ENCODE measurements around the gene SEMA4D. TPM values are rescaled to one million over a fixed set of nuclear protein-coding genes. Genes with fewer than 3 reads are reported as not detected.

SEMA4D gene
- total and polyA plus RNA-seq, 2 experiments from 2014 or later = 9.4 to 10.4 TPM

DNA sequence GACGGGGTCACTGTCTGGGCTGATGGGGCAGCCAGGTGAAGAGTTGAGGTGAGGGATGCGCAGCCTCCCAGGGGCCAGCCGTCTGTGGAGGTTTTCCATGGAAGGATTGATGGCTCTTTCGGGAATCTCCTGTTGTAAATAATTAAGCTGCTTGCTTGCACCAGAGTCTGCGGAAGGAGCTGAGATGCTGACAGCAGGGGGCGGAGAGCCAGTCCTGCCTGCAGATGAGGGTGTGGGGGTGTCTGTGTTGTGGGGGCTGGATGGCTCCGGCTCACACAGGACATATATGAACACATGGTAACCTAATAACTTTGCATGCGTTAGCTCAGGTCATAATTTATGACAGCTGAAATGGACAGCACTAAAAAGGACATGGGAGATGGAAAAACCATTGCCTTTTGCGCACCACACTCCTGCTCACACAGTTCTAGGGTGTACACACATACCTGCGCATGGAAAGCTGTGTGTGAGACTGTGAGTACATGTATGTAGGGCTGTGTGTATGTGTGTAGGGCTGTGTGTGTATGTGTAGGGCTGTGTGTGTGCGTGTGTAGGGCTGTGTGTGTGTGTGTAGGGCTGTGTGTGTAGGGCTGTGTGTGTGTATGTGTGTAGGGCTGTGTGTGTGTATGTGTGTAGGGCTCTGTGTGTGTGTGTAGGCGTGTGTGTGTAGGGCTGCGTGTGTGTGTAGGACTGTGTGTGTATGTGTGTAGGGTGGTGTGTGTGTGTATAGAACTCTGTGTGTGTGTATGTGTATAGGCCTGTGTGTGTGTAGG is 36.8 kb upstream of the SEMA4D start:
- WGBS (ENCODE audit: low lambda C conversion rate, missing lambda C conversion rate) = 75% methylated on average over 13 of the region's 13 CpGs
- Histone ChIP-seq H3K27me3 (no peaks in the 10 kb centered on the region), H3K27ac (no peak overlapping the region), H3K4me1 (ENCODE audit: insufficient read depth) (no peaks in the 10 kb centered on the region), H3K79me2 (no peaks in the 10 kb centered on the region), H3K9me3 (ENCODE audit: low read depth) (no peaks in the 10 kb centered on the region), H3K36me3 (replicated peaks; ENCODE audit: insufficient read depth, low read depth) (no peaks in the 10 kb centered on the region), H3K4me3 (no peak overlapping the region), H3K4me2 (no peak overlapping the region), H2AFZ (no peak overlapping the region), H4K20me1 (ENCODE audit: insufficient read depth, poor library complexity, severe bottlenecking) (no peaks in the 10 kb centered on the region), H3K9me2 (replicated peaks; ENCODE audit: insufficient read depth) (no peaks in the 10 kb centered on the region)
- TF ChIP-seq, protein P1, sequence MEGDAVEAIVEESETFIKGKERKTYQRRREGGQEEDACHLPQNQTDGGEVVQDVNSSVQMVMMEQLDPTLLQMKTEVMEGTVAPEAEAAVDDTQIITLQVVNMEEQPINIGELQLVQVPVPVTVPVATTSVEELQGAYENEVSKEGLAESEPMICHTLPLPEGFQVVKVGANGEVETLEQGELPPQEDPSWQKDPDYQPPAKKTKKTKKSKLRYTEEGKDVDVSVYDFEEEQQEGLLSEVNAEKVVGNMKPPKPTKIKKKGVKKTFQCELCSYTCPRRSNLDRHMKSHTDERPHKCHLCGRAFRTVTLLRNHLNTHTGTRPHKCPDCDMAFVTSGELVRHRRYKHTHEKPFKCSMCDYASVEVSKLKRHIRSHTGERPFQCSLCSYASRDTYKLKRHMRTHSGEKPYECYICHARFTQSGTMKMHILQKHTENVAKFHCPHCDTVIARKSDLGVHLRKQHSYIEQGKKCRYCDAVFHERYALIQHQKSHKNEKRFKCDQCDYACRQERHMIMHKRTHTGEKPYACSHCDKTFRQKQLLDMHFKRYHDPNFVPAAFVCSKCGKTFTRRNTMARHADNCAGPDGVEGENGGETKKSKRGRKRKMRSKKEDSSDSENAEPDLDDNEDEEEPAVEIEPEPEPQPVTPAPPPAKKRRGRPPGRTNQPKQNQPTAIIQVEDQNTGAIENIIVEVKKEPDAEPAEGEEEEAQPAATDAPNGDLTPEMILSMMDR (IDR thresholded peaks at IDR 0.05; ENCODE audit: poor library complexity) = no peak
- no peak for TF ChIP-seq EZH2phosphoT487 (IDR thresholded peaks at IDR 0.05; ENCODE audit: low read depth, severe bottlenecking, unreplicated experiment)
- DNase-seq (ENCODE audit: low spot score) = no peak

DNA sequence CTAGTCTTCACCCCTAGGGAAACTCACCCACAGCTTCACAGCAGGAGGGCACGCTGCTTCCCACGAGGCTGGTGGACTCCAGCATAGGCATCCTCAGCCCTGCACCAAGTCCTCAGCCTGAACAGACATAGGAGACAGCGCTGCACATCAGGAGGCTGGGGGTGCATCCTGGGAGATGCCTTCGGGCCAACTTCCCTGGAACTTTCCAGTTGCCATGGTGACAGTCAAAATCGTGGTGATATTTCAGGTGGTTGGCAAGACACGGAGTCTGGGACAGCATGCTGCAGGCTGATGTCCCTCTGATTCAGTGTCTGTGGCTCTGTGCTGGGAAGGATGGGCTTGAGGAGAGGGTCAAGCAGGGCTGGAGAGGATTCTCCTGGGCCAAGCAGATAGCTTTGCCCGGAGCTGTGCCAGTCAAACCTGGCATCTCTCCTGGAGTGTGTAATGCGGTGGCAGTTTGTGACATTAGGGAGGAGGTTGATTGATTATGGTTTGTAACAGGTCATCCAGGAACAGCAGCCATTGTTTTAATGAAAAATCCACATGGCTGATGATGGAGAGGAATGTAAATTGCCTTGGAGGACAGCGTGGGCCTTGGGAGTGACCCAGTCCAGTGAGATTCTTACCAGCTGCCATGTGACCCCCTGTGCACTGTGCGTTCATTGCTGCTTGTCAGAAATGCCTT is 35.6 kb upstream of the SEMA4D start:
- no peaks in the 10 kb centered on the region for H3K9me2 ChIP-seq (replicated peaks; ENCODE audit: insufficient read depth)
- H3K4me3 ChIP-seq = no peak overlapping the region
- H3K9me3 ChIP-seq (ENCODE audit: low read depth) = no peaks in the 10 kb centered on the region
- no peaks in the 10 kb centered on the region for H3K4me1 ChIP-seq (ENCODE audit: insufficient read depth)
- H3K79me2 ChIP-seq = no peaks in the 10 kb centered on the region
- TF ChIP-seq, protein P1 (IDR thresholded peaks at IDR 0.05; ENCODE audit: poor library complexity) = no peak
- TF ChIP-seq EZH2 (IDR thresholded peaks at IDR 0.05; ENCODE audit: borderline replicate concordance) (no peak), EZH2phosphoT487 (IDR thresholded peaks at IDR 0.05; ENCODE audit: low read depth, severe bottlenecking, unreplicated experiment) (no peak)
- no peaks in the 10 kb centered on the region for H4K20me1 ChIP-seq (ENCODE audit: insufficient read depth, poor library complexity, severe bottlenecking)
- no peak overlapping the region for H3K4me2 ChIP-seq
- H2AFZ ChIP-seq = no peak overlapping the region
- DNase-seq (ENCODE audit: low spot score) = no peak
- H3K36me3 ChIP-seq (replicated peaks; ENCODE audit: insufficient read depth, low read depth) = no peaks in the 10 kb centered on the region
- WGBS (ENCODE audit: low lambda C conversion rate, missing lambda C conversion rate) = 81% methylated on average over 10 of the region's 10 CpGs
- no peaks in the 10 kb centered on the region for H3K27me3 ChIP-seq
- H3K27ac ChIP-seq = no peak overlapping the region

DNA sequence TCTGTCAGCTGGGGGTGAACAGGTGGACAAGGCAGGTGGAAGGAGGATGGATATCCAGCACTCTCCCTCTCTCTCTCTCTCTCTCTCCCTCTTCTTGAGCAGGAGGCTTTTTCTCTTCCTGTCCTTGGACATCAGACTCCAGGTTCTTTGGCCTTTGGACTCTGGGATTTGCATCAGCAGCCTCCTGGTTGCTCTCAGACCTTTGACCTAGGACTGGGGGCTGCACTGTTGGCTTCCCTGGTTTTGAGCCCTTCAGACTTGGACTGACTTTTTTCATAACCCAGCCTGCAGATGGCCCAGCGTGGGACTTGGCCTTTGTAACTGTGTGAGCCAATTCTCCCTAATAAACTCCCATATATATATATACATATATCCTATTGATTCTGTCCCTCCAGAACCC is 35.0 kb upstream of the SEMA4D start:
- 83% methylated on average over 1 of the region's 1 CpG for WGBS (ENCODE audit: low lambda C conversion rate, missing lambda C conversion rate)
- Histone ChIP-seq H3K36me3 (replicated peaks; ENCODE audit: insufficient read depth, low read depth) (no peaks in the 10 kb centered on the region), H2AFZ (no peak overlapping the region), H3K4me3 (no peak overlapping the region), H3K9me3 (ENCODE audit: low read depth) (no peaks in the 10 kb centered on the region), H3K27me3 (no peaks in the 10 kb centered on the region), H3K4me2 (no peak overlapping the region), H3K9me2 (replicated peaks; ENCODE audit: insufficient read depth) (no peaks in the 10 kb centered on the region), H3K79me2 (no peaks in the 10 kb centered on the region), H3K4me1 (ENCODE audit: insufficient read depth) (no peaks in the 10 kb centered on the region), H3K27ac (no peak overlapping the region), H4K20me1 (ENCODE audit: insufficient read depth, poor library complexity, severe bottlenecking) (no peaks in the 10 kb centered on the region)
- DNase-seq (ENCODE audit: low spot score) = no peak
- TF ChIP-seq EZH2 (IDR thresholded peaks at IDR 0.05; ENCODE audit: borderline replicate concordance) = no peak
- TF ChIP-seq, protein P1 (IDR thresholded peaks at IDR 0.05; ENCODE audit: poor library complexity) = no peak
- TF ChIP-seq EZH2phosphoT487 (IDR thresholded peaks at IDR 0.05; ENCODE audit: low read depth, severe bottlenecking, unreplicated experiment) = no peak
